ENCODE measurements around the gene AGBL1. TPM values are rescaled to one million over a fixed set of nuclear protein-coding genes. Genes with fewer than 3 reads are reported as not detected.

Gene AGBL1
- total RNA-seq, 1 experiment from 2014 or later, result not detected

- Histone ChIP-seq H3K4me1 (ENCODE audit: insufficient read depth, low read length) (no peaks in the 10 kb centered on the region), H3K27me3 (ENCODE audit: insufficient read depth, low read length) (no peaks in the 10 kb centered on the region), H3K27ac (ENCODE audit: insufficient read length, low read depth, low read length) (no peak overlapping the region), H2BK12ac (ENCODE audit: insufficient read length, low read depth, low read length) (no peak overlapping the region), H3K56ac (ENCODE audit: insufficient read length, low read depth, low read length) (no peak overlapping the region), H3K4me2 (ENCODE audit: insufficient read depth, insufficient read length, low read length) (no peak overlapping the region), H4K5ac (ENCODE audit: insufficient read length, low read depth, low read length) (no peak overlapping the region), H3K79me1 (ENCODE audit: insufficient read depth, low read depth, low read length, poor library complexity, severe bottlenecking) (no peaks in the 10 kb centered on the region), H3K9me3 (ENCODE audit: control insufficient read depth, low read depth, low read length) (no peaks in the 10 kb centered on the region), H3T11ph (ENCODE audit: low read length) (no peak overlapping the region), H3K18ac (ENCODE audit: insufficient read length, low read depth, low read length) (no peak overlapping the region), H3K14ac (ENCODE audit: insufficient read depth, low read length) (no peak overlapping the region), H2AK5ac (ENCODE audit: insufficient read length, low read length) (no peak overlapping the region), H3K9ac (ENCODE audit: extremely low read depth, insufficient read length, low read length) (no peak overlapping the region), H2BK5ac (ENCODE audit: insufficient read length, low read length) (no peak overlapping the region), H3K4ac (ENCODE audit: low read depth, low read length) (no peak overlapping the region), H2BK15ac (ENCODE audit: low read depth, low read length) (no peak overlapping the region), H2BK120ac (ENCODE audit: low read depth, low read length, poor library complexity, severe bottlenecking) (no peak overlapping the region), H2BK20ac (ENCODE audit: low read depth, low read length, poor library complexity, severe bottlenecking) (no peak overlapping the region), H3K23me2 (ENCODE audit: insufficient read length, low read depth, low read length, poor library complexity, severe bottlenecking) (no peaks in the 10 kb centered on the region), H3K79me2 (ENCODE audit: insufficient read depth, low read length) (no peaks in the 10 kb centered on the region), H4K8ac (replicated peaks; ENCODE audit: insufficient read length, low read depth, low read length) (no peak overlapping the region), H2AFZ (ENCODE audit: low read length) (no peak overlapping the region), H3K23ac (ENCODE audit: insufficient read length, low read depth, low read length) (no peak overlapping the region), H4K91ac (ENCODE audit: insufficient read length, low read depth, low read length) (no peak overlapping the region), H4K20me1 (ENCODE audit: control insufficient read depth, insufficient read depth, insufficient read length) (no peaks in the 10 kb centered on the region)
- TF ChIP-seq CTCF (conservative IDR thresholded peaks at IDR 0.05), result no peak
- Mint-ChIP-seq H3K9me3 (no peaks in the 10 kb centered on the region), H3K27me3 (ENCODE audit: low read depth) (no peaks in the 10 kb centered on the region), H3K4me3 (no peak overlapping the region), H3K4me1 (0 out of 4 replicates have a peak, but pooled peaks cover 0 to 2% of the 10 kb centered on the region in 2 experiments), H3K36me3 (ENCODE audit: insufficient read depth in 1 of 3, low read depth in 3 of 3) (no peaks in the 10 kb centered on the region; a peak in 1 of 7 replicates), H3K27ac (no peak overlapping the region)
- no CpG with 5 or more reads among the region's 4 CpGs for WGBS (ENCODE audit: extremely low coverage, insufficient read length, low lambda C conversion rate)
- no peak for DNase-seq
Observed at GRCh38 chr15:86857701-86858100, 778.0 kb downstream of the AGBL1 start.

Measured in H9 (cell line).